NCI-H446 (cell line): ENCODE data around the gene SLC39A12.

Source experiments
- DNase-seq, 2 experiments: peaks; one replicate each; lab custom pipeline; 2025; lab: John Stamatoyannopoulos, UW

Gene SLC39A12

DNA sequence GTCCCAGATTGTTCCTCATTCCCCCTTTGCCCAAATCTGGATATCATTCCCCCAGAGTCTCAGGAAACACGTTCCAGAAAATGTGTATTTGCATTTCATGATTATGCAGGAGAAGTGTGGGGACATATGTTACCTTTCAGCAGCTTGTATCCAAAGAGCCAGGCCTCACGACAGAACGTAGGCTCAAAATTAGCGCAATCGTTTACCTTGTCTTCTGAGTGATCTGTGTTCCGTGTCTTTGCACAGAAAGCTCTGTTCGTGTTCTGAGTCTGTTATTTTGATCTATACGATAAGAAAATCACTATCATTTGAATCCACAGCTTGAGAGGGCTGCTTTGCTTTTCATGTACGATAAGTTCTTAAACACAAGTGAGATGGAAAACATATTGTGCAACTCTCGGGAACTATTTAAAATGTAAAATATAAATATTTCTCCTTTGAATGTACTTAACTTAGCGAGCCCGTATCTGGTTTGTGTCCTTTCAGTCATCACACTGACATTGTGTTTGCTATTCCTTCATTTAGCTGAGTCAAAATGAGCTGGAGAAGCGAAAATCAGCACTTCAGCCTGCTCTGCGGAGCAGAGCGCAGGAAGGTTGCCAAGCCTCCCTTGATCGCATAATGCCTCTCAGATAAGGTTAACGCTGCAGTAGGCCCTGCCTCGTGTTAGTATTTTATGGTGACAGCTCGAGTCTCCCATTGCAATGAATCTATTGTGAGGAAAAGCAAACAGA lies 108.3 kb downstream of the SLC39A12 start:
- no peak for DNase-seq

DNA sequence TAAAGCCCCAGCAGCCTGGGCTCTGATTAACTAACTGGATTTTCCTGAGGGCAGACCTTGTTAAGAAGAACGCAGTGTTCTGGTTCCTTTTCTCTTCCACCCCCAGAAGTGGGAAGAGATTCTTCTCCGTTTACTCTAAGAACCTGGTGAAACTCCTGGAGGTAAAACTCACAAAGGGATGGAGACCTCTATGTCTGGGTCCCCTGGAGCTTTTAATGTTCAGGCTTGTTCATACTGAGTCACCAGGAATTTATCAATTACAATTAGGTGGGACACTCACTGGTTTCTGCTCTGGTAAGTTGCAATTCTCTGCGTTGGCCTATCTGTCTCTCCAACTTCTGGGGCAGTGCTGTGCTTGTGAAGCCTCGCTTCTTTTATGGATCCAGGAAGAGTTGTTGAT lies 115.2 kb downstream of the SLC39A12 start:
- no peak for DNase-seq

GRCh38 chr10:18068401-18068800 lies 116.7 kb downstream of the SLC39A12 start:
- no peak for DNase-seq

GRCh38 chr10:18071591-18071990 lies 119.9 kb downstream of the SLC39A12 start:
- no peak for DNase-seq

DNA sequence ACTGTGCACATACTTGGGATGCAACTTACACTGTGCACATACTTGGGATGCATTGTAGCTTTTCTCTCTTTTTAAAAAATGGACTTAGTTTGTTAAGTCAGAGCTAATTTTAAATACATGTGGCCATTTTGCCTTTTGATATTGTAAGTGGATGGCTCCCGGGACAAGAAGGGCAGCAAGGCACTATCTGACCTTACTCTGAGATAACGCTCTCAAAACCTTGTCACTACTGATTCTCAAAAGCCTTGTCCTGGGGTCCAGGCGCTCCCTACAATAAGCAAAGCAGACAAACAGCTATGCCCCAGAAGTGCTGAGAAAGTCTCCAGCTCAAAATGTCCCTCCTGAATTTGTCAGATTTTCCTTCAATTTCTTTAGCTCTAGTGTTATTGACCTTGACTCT lies 121.6 kb downstream of the SLC39A12 start:
- no peak for DNase-seq

GRCh38 chr10:18075881-18076280 lies 124.2 kb downstream of the SLC39A12 start:
- DNase-seq: no peak

DNA sequence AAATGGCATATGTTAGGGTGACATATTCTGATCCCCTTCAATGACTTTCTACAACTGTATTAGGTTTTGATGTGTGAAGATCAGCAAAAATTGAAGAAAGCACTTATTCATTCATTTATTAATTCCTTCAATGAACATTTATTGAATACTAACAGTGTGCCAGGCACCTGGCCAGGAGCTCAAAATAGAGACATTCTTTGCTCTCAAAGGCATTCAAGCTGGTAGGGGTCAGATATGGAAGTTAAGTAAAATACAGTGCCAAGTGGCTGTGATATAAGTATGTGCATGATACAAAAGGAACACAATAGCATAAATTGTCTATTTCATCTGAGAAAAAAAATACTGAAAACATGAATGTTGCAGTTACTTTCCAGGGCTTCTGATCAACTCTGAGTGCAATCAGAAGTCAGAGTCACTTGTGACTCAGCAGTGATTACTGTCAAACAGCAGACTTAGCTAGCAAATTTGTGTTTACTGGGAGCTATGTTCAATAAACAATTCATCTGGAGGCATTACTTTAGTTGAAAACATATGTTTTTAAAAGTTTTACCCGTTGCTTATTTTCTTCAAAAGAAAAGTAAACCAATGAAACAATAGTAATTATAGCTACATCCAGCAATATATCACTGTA lies 128.1 kb downstream of the SLC39A12 start:
- no peak for DNase-seq

GRCh38 chr10:18082381-18082780 lies 130.7 kb downstream of the SLC39A12 start:
- no peak for DNase-seq

GRCh38 chr10:18085855-18086254 lies 134.1 kb downstream of the SLC39A12 start:
- no peak for DNase-seq

DNA sequence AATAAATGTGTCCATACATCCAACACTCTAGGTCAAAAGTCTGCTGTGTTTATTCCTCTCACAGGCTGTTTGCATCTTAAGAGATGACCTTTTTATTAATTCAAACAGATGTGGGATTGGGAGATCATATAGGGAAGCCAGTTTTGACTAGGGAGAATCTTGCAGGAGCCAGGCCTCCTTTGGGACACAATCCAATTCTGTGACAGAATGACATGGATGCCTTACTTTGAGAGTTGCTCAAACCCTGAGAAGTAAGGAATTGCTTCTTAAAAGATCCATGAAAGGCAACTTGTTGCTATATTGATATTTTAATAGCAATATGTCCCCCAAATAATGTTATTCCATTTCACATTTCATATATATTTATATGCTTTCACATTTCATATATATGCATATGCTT lies 135.0 kb downstream of the SLC39A12 start:
- no peak for DNase-seq

DNA sequence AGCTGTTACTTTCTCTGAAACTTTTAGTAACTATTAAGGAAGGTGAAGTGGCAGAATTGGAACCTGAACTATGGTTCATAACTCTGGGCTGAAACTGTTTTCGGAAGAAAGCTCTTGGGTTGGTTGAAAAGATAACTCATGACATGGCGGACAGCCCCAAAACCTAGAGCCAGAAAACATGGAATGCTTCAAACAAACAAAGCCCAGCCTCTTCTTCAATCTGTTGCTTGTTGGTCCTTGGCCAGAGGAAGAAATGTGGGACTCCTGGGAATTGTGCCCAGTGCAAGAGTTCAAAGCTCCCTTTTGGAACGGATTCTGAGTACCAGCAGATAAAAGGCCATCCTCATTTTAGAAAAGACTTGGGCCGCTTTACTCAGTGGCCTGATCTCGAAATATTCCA lies 135.6 kb downstream of the SLC39A12 start:
- DNase-seq: peak in 1 of 2 experiments; percentile 24
